Fibroblast of mammary gland (primary cell): Measurements from ENCODE around the gene CLMN.

ENCODE experiments used
- DNase-seq: peaks from one replicate; pipeline ENCODE4 v3.0.0-alpha.2; 2010; ENCODE audit warnings: low read depth
- H3K4me3 ChIP-seq: 2 replicates; pipeline ENCODE4 v1.5.1; 2011; ENCODE audit warnings: low read depth, mild to moderate bottlenecking, low read length, moderate library complexity; ENCODE audit not compliant: control insufficient read depth
- CTCF ChIP-seq: conservative IDR thresholded peaks from 2 replicates; pipeline ENCODE4 v1.5.1; 2011; ENCODE audit warnings: low read depth, low read length, inconsistent platforms; ENCODE audit not compliant: control insufficient read depth, insufficient read depth

CLMN gene

GRCh38 chr14:95240859-95241813, 78.6 kb downstream of the CLMN start:
- TF ChIP-seq CTCF = no peak
- DNase-seq = peak; percentile 85
- no peak overlapping the region for H3K4me3 ChIP-seq

- no peak overlapping the region for H3K4me3 ChIP-seq
- DNase-seq = no peak
- TF ChIP-seq CTCF = no peak
Measured at GRCh38 chr14:95238487-95239298, 81.0 kb downstream of the CLMN start.

- no peak for TF ChIP-seq CTCF
- no peak for DNase-seq
- H3K4me3 ChIP-seq = no peak overlapping the region
Measured at GRCh38 chr14:95237958-95238340, 81.8 kb downstream of the CLMN start.

GRCh38 chr14:95237121-95237957, 82.4 kb downstream of the CLMN start:
- no peak overlapping the region for H3K4me3 ChIP-seq
- TF ChIP-seq CTCF = no peak
- no peak for DNase-seq

- DNase-seq = no peak
- no peak for TF ChIP-seq CTCF
- H3K4me3 ChIP-seq = no peak overlapping the region
Measured at GRCh38 chr14:95236221-95236620, 83.5 kb downstream of the CLMN start.

- DNase-seq = no peak
- H3K4me3 ChIP-seq = no peak overlapping the region
- no peak for TF ChIP-seq CTCF
Measured at GRCh38 chr14:95235767-95236166, 83.9 kb downstream of the CLMN start.
